A549 (cell line): ENCODE results near the gene ZNF276. TPM values are rescaled to one million over a fixed set of nuclear protein-coding genes. Genes with fewer than 3 reads are reported as not detected.

Experiments
- ATAC-seq, 2 experiments: fragments of 200-7000 bp in 1 of 2; fragments of >200 bp in 1 of 2; cut with Nextera tagmentation in 1 of 2; cut with Tn5 transposase in 1 of 2; 3 replicates each; pipeline versions ENCODE4 v1.8.0 to v1.9.1; 2018 to 2020; ENCODE audit warnings: mild to moderate bottlenecking in 1 of 2, moderate library complexity in 1 of 2
- CTCF ChIA-PET: fragments of 300-600 bp; sonication (Branson Sonifier 250); formaldehyde crosslinking; extraction: SDS; loops from one replicate; lab custom pipeline; 2021; ENCODE audit warnings: antibody characterized with exemption, inconsistent platforms; lab: Yijun Ruan, JAX
- POLR2A ChIA-PET: fragments of 350-600 bp; formaldehyde crosslinking; extraction: SDS; loops from one replicate; lab custom pipeline; 2021; ENCODE audit warnings: antibody characterized with exemption, inconsistent platforms; lab: Yijun Ruan, JAX
- DNase-seq, 2 experiments: peaks; one replicate each; pipeline versions ENCODE4 v3.0.0 to v3.0.0-alpha.2; 2011 to 2016; ENCODE audit warnings: low read depth in 1 of 2, low spot score in 1 of 2
- FAIRE-seq: peaks from 2 replicates; lab custom pipeline; 2011; peaks lifted over from hg19 to GRCh38; lab: Jason Lieb, UNC
- H3K27ac ChIP-seq, 2 experiments: fragments of >200 bp; sonication (Bioruptor Twin); formaldehyde crosslinking; 3 replicates each; pipeline ENCODE4 v1.5.1; 2016 to 2017
- H3K4me1 ChIP-seq: fragments of >200 bp; sonication (Bioruptor Twin); formaldehyde crosslinking; 3 replicates; pipeline ENCODE4 v1.6.1; 2016
- H3K4me2 ChIP-seq: fragments of >200 bp; sonication (Bioruptor Twin); formaldehyde crosslinking; 3 replicates; pipeline ENCODE4 v1.6.1; 2016
- H3K4me3 ChIP-seq: fragments of >200 bp; sonication (Bioruptor Twin); formaldehyde crosslinking; 3 replicates; pipeline ENCODE4 v1.5.1; 2016
- H3K9me3 ChIP-seq: fragments of >200 bp; sonication (Bioruptor Twin); formaldehyde crosslinking; 3 replicates; pipeline ENCODE4 v1.6.1; 2016
- BHLHE40 ChIP-seq: IDR thresholded peaks from 2 replicates; pipeline ENCODE4 v1.6.1; 2012; ENCODE audit warnings: low read depth, low read length, inconsistent platforms
- CEBPB ChIP-seq, 2 experiments: fragments of >200 bp in 1 of 2; sonication (Bioruptor Twin) in 1 of 2; formaldehyde crosslinking in 1 of 2; IDR thresholded peaks; 2 replicates each; pipeline ENCODE4 v1.6.1; 2012 to 2016
- CHD2 ChIP-seq: fragments of 150-350 bp; IDR thresholded peaks from 2 replicates; pipeline ENCODE4 v1.6.1; 2014; ENCODE audit warnings: low read length; ENCODE audit not compliant: partially characterized antibody
- CHD4 ChIP-seq: fragments of 200-600 bp; sonication (generic); IDR thresholded peaks from 2 replicates; pipeline ENCODE4 v1.6.1; 2016; ENCODE audit warnings: antibody characterized with exemption, mild to moderate bottlenecking, borderline replicate concordance
- EHF ChIP-seq: fragments of 250-450 bp; sonication (Bioruptor Pico); IDR thresholded peaks from 2 replicates; pipeline ENCODE4 v1.5.0; 2020; ENCODE audit warnings: mild to moderate bottlenecking
- EHMT2 ChIP-seq: fragments of 200-600 bp; sonication (generic); IDR thresholded peaks from 2 replicates; pipeline ENCODE4 v1.6.1; 2016; ENCODE audit warnings: antibody characterized with exemption, low read depth, mild to moderate bottlenecking, moderate library complexity
- EP300 ChIP-seq, 2 experiments: fragments of >200 bp; sonication (Bioruptor Twin); formaldehyde crosslinking; IDR thresholded peaks; 2 replicates in 1 of 2; 3 replicates in 1 of 2; pipeline ENCODE4 v1.6.1; 2016 to 2017
- FOSL2 ChIP-seq, 2 experiments: fragments of 450-650 bp in 1 of 2; fragments of >200 bp in 1 of 2; sonication (Bioruptor Twin) in 1 of 2; formaldehyde crosslinking; IDR thresholded peaks; 2 replicates each; pipeline versions ENCODE4 v1.5.0 to v1.6.1; 2016 to 2020; ENCODE audit warnings: mild to moderate bottlenecking in 1 of 2, moderate library complexity in 1 of 2
- FOXS1 ChIP-seq: fragments of 250-450 bp; sonication (Bioruptor Pico); IDR thresholded peaks from 2 replicates; pipeline ENCODE4 v1.5.0; 2020; ENCODE audit warnings: mild to moderate bottlenecking, moderate library complexity
- HES2 ChIP-seq: fragments of >200 bp; sonication (Bioruptor Twin); formaldehyde crosslinking; IDR thresholded peaks from 2 replicates; pipeline ENCODE4 v1.6.1; 2016
- HOXB5 ChIP-seq: fragments of 250-450 bp; sonication (Bioruptor Pico); IDR thresholded peaks from 2 replicates; pipeline ENCODE4 v1.5.0; 2020; ENCODE audit warnings: mild to moderate bottlenecking, moderate library complexity
- JUN ChIP-seq, 2 experiments: fragments of >200 bp; sonication (Bioruptor Twin); formaldehyde crosslinking; IDR thresholded peaks; 2 replicates in 1 of 2; 3 replicates in 1 of 2; pipeline ENCODE4 v1.6.1; 2016 to 2017
- JUNB ChIP-seq: fragments of >200 bp; sonication (Bioruptor Twin); formaldehyde crosslinking; IDR thresholded peaks from 2 replicates; pipeline ENCODE4 v1.6.1; 2016
- MAFK ChIP-seq: fragments of 450-650 bp; IDR thresholded peaks from 2 replicates; pipeline ENCODE4 v1.6.1; 2014; ENCODE audit not compliant: partially characterized antibody
- MAX ChIP-seq: IDR thresholded peaks from 2 replicates; pipeline ENCODE4 v1.6.1; 2012
- MAZ ChIP-seq: fragments of 150-350 bp; IDR thresholded peaks from 2 replicates; pipeline ENCODE4 v1.6.1; 2014; ENCODE audit warnings: antibody characterized with exemption, low read depth, low read length, borderline replicate concordance
- NPAS2 ChIP-seq: fragments of 250-450 bp; sonication (Bioruptor Pico); IDR thresholded peaks from 2 replicates; pipeline ENCODE4 v1.8.0; 2022; ENCODE audit warnings: mild to moderate bottlenecking, moderate library complexity, borderline replicate concordance
- RARB ChIP-seq: fragments of 250-450 bp; sonication (Bioruptor Pico); IDR thresholded peaks from 2 replicates; pipeline ENCODE4 v1.8.0; 2021; ENCODE audit warnings: mild to moderate bottlenecking, moderate library complexity
- RCOR1 ChIP-seq: fragments of 150-350 bp; IDR thresholded peaks from 2 replicates; pipeline ENCODE4 v1.6.1; 2014; ENCODE audit warnings: antibody characterized with exemption, low read length, low read depth
- RFX5 ChIP-seq: fragments of 450-650 bp; IDR thresholded peaks from 2 replicates; pipeline ENCODE4 v1.7.1; 2014; ENCODE audit warnings: antibody characterized with exemption, mild to moderate bottlenecking, moderate library complexity
- RNF2 ChIP-seq: fragments of 200-600 bp; sonication (generic); IDR thresholded peaks from 2 replicates; pipeline ENCODE4 v1.6.1; 2016; ENCODE audit warnings: low read depth, mild to moderate bottlenecking, antibody characterized with exemption, moderate library complexity, borderline replicate concordance
- SMC3 ChIP-seq: fragments of >200 bp; sonication (Bioruptor Twin); formaldehyde crosslinking; IDR thresholded peaks from 3 replicates; pipeline ENCODE4 v1.6.1; 2018; ENCODE audit warnings: inconsistent platforms
- TFCP2L1 ChIP-seq: fragments of 250-450 bp; sonication (Bioruptor Pico); IDR thresholded peaks from 2 replicates; pipeline ENCODE4 v1.5.0; 2021; ENCODE audit warnings: mild to moderate bottlenecking
- ZNF302 ChIP-seq: fragments of 250-450 bp; sonication (Bioruptor Pico); IDR thresholded peaks from 2 replicates; pipeline ENCODE4 v1.9.0; 2021; ENCODE audit warnings: inconsistent platforms, mild to moderate bottlenecking, moderate library complexity
- ZSCAN20 ChIP-seq: fragments of 250-450 bp; sonication (Bioruptor Pico); IDR thresholded peaks from 2 replicates; pipeline ENCODE4 v1.8.0; 2022; ENCODE audit warnings: mild to moderate bottlenecking, moderate library complexity
- WGBS: methylation state at CpG from one replicate; pipeline ENCODE4 v1.1.6; 2017; ENCODE audit errors: missing lambda C conversion rate; 5-methylcytosine and 5-hydroxymethylcytosine counted together
- polyA plus RNA-seq, 4 experiments: library from polyadenylated mRNA; depleted of rRNA in 3 of 4; stranded (reverse); fragments of >200 nt; fragmentation: RNase III in 1 of 4; extraction: RNeasy Plus Mini Kit Qiagen cat#74134 plus additional on column Dnase treatment in 1 of 4; gene quantifications; 2 replicates in 3 of 4; 3 replicates in 1 of 4; pipeline ENCODE4 v1.2.3, GENCODE V29; 2011 to 2017
- TF ChIP-seq, protein P1 (sequence below): fragments of 250-450 bp; sonication (Bioruptor Pico); IDR thresholded peaks from 2 replicates; pipeline ENCODE4 v1.5.0; 2020; ENCODE audit warnings: low read depth, mild to moderate bottlenecking, moderate library complexity
- TF ChIP-seq, protein P2 (sequence below): IDR thresholded peaks from 2 replicates; pipeline ENCODE4 v1.6.1; 2012; ENCODE audit warnings: low read depth, borderline replicate concordance
- TF ChIP-seq, protein P3 (sequence below): fragments of 150-350 bp; IDR thresholded peaks from 2 replicates; pipeline ENCODE4 v1.6.1; 2014; ENCODE audit warnings: low read depth, mild to moderate bottlenecking, low read length

Gene ZNF276
- polyA plus RNA-seq, 2 of the 4 experiments (the other 2 are of a cell fraction) = 6.5 to 15.1 TPM

GRCh38 chr16:89729863-89730593 is 8.7 kb downstream of the ZNF276 start:
- FAIRE-seq = no peak
- CTCF ChIA-PET = interaction anchor here (1.0 to 1.8 kb wide), 2 partner anchors 12 to 30 kb away, joined by 3 to 6 read pairs; no protein-coding TSS in a partner anchor
- no peak overlapping the region for H3K4me2 ChIP-seq
- POLR2A ChIA-PET = no interaction called here
- WGBS = 92% methylated on average over 14 of the region's 14 CpGs
- peak in 1 of 2 experiments; percentile 4; a peak in 3 of 6 replicates for ATAC-seq
- H3K9me3 ChIP-seq = no peaks in the 10 kb centered on the region
- H3K4me3 ChIP-seq = no peak overlapping the region
- H3K4me1 ChIP-seq = no peaks in the 10 kb centered on the region
- H3K27ac ChIP-seq = no peak overlapping the region
- TF ChIP-seq EHF (CRISPR knock-in tag) (no peak), TFCP2L1 (CRISPR knock-in tag) (no peak), RARB (no peak), JUNB (no peak), FOXS1 (CRISPR knock-in tag) (no peak), HES2 (no peak), CEBPB (IDR thresholded peaks at IDR 0.05) (no peak), BHLHE40 (no peak), MAZ (no peak), ZSCAN20 (CRISPR knock-in tag) (no peak), MAX (no peak), FOSL2 (IDR thresholded peaks at IDR 0.05) (no peak), FOSL2 (CRISPR knock-in tag; IDR thresholded peaks at IDR 0.05) (no peak), MAFK (no peak), RFX5 (no peak)
- TF ChIP-seq, protein P1, sequence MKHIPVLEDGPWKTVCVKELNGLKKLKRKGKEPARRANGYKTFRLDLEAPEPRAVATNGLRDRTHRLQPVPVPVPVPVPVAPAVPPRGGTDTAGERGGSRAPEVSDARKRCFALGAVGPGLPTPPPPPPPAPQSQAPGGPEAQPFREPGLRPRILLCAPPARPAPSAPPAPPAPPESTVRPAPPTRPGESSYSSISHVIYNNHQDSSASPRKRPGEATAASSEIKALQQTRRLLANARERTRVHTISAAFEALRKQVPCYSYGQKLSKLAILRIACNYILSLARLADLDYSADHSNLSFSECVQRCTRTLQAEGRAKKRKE (CRISPR knock-in tag) = no peak
- no peak for DNase-seq

DNA sequence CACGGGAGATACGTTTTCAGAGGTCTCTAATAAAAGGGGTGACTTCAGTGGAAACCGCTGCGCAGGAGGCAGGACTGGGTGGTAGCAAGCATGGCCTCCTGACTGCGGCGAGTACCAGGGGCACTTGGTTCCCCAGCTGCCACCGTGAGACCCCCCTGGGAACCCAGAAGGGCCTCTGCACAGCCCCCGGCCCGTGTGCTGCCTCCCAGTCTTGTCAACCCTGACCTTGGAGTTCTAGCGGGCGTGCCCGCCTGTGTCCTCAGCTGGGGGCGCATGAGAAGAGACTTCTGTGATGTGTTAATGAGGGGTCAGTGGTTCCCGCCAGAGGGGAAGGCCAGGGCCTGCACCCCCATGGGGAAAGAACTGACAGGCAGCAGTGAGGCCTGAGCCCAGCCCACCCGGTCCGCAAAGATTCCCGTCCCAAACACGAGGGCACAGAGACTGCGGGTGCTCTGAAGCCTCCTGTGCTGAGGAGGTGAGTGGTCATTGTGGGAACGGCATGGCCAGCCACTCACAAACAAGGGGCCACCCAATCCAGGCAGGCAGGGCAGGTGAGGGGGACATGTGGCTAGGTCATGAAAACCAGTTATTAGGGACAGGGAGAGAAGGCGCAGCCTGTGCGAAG is 9.4 kb downstream of the ZNF276 start:
- no peaks in the 10 kb centered on the region for H3K9me3 ChIP-seq
- H3K27ac ChIP-seq = no peak overlapping the region
- DNase-seq (no peak), ATAC-seq (peak in 1 of 2 experiments; percentile 11; a peak in 3 of 6 replicates), FAIRE-seq (no peak)
- 91% methylated on average over 18 of the region's 22 CpGs for WGBS
- ChIA-PET POLR2A (interaction anchor here (0.6 kb wide), 1 partner anchor 210 kb away, joined by 9 read pairs; no protein-coding TSS in a partner anchor), CTCF (interaction anchor here (1.8 kb wide), 2 partner anchors 25 to 31 kb away, joined by 6 to 8 read pairs; no protein-coding TSS in a partner anchor)
- no peaks in the 10 kb centered on the region for H3K4me1 ChIP-seq
- no peak overlapping the region for H3K4me3 ChIP-seq
- TF ChIP-seq MAX = no peak
- no peak for TF ChIP-seq FOSL2 (IDR thresholded peaks at IDR 0.05)
- no peak for TF ChIP-seq FOSL2 (CRISPR knock-in tag; IDR thresholded peaks at IDR 0.05)
- no peak for TF ChIP-seq RCOR1
- TF ChIP-seq NPAS2 = no peak
- no peak for TF ChIP-seq CHD2
- TF ChIP-seq FOXS1 (CRISPR knock-in tag) = no peak
- no peak for TF ChIP-seq ZNF302
- TF ChIP-seq JUN (IDR thresholded peaks at IDR 0.05) = no peak; a peak in 1 of 5 replicates
- no peak for TF ChIP-seq RNF2
- TF ChIP-seq RFX5 = no peak
- TF ChIP-seq HOXB5 (CRISPR knock-in tag) = no peak
- TF ChIP-seq SMC3 = no peak
- TF ChIP-seq, protein P2, sequence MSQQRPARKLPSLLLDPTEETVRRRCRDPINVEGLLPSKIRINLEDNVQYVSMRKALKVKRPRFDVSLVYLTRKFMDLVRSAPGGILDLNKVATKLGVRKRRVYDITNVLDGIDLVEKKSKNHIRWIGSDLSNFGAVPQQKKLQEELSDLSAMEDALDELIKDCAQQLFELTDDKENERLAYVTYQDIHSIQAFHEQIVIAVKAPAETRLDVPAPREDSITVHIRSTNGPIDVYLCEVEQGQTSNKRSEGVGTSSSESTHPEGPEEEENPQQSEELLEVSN = no peak
- no peak for TF ChIP-seq EHF (CRISPR knock-in tag)
- TF ChIP-seq, protein P3, sequence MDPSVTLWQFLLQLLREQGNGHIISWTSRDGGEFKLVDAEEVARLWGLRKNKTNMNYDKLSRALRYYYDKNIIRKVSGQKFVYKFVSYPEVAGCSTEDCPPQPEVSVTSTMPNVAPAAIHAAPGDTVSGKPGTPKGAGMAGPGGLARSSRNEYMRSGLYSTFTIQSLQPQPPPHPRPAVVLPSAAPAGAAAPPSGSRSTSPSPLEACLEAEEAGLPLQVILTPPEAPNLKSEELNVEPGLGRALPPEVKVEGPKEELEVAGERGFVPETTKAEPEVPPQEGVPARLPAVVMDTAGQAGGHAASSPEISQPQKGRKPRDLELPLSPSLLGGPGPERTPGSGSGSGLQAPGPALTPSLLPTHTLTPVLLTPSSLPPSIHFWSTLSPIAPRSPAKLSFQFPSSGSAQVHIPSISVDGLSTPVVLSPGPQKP = no peak
- no peak for TF ChIP-seq CHD4
- TF ChIP-seq EP300 (IDR thresholded peaks at IDR 0.05) = no peak
- no peak for TF ChIP-seq EHMT2
- TF ChIP-seq MAZ = no peak
- no peak overlapping the region for H3K4me2 ChIP-seq
